ENCODE results near the gene TIPARP. TPM values are rescaled to one million over a fixed set of nuclear protein-coding genes. Genes with fewer than 3 reads are reported as not detected.

Gene TIPARP
- total RNA-seq, 2 experiments from 2014 or later = 10.0 to 13.4 TPM

Other genes starting within 250 kb of the TIPARP start
- 61.2 and 63.3 TPM in 2 replicates for gene SSR3, start 119.5 kb upstream of the TIPARP start, total RNA-seq (2014; rRNA removed; shearing (Covaris generic))
- gene SSR3, start 119.5 kb upstream of the TIPARP start, total RNA-seq (2022) = 145 and 158 TPM in 2 replicates
- gene LEKR1, start 151.8 kb downstream of the TIPARP start, total RNA-seq (2014; rRNA removed; shearing (Covaris generic)) = 0.16 TPM in 1 of 2 replicates, not detected in the other
- gene LEKR1, start 151.8 kb downstream of the TIPARP start, total RNA-seq (2022) = not detected in 2 replicates

All from OCI-LY7 (cell line).